Stimulated activated CD4-positive, alpha-beta T cell treated with anti-CD3 and anti-CD28 coated beads, TNF-alpha, amount 100 ng/mL, for 4 hours (primary cell): ENCODE data around the gene TRPV5.
A peak's percentile ranks its signal among the peaks of the same experiment; 100 is the strongest.

Experiments
- DNase-seq, 3 experiments: peaks; one replicate each; pipeline ENCODE4 v3.0.0-alpha.2; 2020; ENCODE audit warnings: low read depth in 3 of 3

TRPV5 gene

DNA sequence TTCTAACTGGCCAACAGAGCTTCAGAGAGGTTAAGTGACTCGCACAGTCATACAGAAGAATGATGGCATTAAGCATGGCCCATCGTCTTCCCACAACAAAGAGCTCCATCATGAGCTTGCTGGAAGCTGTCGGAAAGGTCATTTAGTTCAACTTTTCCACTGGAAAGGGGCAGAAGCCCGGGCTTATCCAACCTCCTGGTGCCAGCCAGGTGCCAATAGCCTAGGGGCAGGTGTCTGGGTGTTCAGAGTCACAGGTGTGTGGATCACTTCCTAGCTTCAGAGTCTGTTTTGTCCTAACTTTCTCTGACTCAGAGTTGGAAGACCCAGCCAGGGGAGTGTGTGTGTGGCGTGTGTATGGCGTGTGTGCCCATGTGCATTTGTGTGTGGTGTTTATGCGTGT lies 46.7 kb downstream of the TRPV5 start:
- DNase-seq, result no peak

DNA sequence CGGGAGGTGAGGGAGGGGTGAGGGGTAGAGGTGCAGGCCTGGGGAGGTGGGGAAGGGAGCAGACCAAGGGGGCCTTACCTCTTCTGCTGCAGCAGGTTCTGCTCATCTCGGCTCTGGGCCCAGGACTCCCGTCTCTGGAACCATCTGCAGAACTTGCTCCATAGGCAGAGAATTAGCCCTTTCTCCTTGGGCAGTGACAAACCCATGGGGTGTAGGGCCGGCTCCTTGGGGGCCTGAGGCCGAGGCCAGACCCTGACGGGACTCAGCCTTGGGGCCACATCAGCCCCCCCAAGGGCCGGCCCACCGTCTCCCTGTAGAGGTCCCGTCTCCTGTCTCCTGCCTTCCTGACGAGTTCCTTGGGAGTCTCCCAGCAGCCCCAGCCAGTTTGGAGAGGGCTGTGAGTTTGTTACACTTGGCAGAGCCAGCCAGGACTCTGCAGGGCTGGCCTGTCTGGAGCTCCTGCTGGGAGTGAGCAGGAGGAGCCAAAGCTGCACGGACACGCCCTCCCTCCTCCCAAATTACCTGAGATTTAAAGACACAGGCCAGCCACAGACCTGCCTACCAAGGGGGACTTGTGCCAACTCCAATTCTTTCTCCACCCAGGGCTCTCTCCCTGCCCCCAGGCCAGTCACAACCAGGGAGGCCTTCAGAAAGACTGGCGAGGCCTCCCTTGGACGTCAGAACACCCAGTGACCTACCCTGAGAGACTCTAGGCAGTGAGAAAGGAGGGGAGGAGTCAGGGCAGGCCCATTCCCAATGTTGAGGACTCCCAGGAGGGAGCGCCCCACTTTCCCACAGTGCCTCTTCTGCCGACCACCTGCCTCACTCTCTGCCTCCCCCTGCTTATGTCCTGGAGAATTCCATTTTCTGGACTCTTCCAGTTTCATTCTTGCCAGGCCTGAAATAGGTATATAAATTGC lies 48.0 kb downstream of the TRPV5 start, which contains the start of gene TRPV6:
TSS of gene TRPV6 (minus strand) at position 435 of the 920 bp plus-strand sequence.
- no peak for DNase-seq

DNA sequence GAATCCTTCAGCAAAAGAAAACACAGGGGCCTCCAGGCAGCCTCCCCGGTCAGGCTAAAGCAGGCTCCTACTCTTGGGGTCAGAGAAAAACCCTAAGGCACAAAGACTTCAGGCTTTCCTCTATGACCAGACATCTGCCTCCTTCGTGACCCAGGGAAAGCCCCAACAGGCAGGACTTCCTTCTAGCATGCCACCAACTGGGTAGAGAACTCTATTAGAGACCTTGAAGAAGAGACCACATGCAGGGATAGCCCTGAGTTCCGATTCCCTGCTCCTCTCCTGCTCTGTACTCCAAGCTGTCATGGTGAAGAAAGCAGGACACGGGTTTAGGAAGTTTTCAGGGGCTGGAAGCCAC lies 49.3 kb downstream of the TRPV5 start:
- DNase-seq, result no peak

DNA sequence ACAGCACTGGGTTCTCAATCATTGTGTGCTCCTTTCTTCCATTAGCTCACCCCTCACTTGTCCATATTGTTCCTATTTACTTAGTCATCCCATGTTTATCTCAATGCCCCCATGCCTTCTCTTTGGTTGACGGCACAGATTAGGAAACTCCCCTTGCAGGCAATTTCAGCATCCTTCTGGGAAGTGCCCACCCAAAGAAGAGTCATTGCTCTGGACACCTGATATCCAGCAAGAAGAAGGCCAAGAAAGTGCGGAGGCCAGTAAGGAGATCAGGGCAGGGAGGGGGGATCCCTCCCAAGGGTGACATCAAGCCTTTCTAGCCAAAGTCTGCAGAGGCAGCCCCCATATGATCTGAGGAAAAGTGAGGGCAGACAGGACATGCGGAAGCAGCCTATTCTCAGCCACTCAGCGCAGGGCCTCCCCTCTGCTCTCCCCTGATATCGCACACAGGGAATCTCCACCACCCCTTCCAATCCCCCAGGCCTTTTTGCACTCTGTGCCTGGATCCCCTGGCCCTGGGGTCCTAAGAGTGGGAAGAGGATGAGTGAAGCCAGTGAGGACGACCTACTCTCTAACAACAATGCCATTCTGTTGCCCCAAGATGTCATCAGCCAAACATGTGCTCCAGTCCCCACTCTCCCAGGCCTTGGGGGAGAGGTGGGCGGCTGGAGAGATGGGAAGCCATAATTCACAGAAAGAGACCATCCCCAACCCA lies 49.8 kb downstream of the TRPV5 start:
- no peak for DNase-seq

DNA sequence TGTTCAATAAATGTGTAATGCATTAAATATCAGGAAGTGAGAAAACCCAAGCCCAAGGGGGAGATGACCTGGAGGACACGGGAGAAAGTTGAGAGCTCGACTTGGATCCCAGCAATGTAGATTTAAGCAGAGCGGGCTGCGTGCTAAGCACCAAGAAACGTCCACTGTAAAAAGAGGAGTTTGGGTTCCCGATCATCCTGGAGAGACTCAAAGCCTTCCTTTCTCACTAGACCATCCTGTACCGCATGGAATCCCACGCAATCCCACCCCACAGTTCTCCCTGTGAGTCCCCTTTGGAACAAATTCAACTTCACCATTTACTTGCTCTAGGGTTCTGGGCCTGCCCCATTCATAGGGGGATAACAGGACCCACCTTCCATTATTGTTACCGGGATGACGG lies 50.4 kb downstream of the TRPV5 start:
- no peak for DNase-seq

DNA sequence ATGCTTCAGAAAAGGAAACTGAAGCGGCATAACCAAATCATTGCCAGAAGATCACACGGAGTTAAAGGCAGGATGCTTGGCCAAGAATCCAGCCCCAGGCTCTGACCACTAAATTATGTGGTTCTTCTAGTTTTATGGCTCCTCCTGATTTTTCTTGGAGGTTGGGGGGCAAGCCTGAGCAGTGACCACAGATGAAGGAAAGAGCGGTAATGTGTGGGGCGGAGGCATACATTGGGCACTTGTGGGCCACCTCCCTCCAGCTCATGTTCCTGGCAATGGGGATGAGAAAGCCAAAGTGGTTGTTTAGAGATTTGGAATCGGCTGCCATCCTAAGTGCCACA lies 51.2 kb downstream of the TRPV5 start:
- DNase-seq, result no peak

DNA sequence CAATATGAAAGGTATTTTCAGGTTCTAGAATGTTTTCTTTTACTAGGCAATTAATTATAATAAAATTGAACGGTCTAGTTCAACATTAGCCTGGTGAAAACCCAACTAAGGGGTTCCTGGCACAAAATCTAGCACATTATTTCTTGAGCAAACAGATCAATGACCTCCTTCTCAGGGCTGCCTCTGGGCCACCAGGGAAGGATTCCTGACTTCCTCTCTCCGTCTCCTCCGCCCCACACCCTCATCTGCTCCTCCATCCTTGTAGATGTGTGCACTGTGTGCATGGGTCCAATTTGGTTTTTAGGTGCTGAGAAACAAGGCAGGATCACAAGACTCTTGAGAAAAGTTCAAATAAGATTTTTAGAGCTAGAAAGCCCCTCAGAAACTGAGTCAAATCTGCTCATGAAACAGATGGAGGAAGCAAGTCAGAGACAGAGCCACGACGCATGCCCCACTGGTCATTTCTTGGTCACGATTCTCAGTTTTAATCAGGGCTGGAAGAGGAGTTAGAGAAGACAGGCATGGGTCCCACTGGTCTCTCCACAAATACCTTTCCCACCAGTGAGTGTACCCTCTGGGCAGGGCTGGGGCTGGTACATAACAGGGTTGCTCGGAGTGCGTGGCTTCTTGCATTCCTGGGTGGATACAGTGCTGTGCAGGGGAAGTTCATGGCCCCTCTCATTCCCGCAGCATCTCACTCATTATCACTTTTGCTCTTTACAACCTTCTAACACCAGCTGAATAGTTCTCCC lies 51.8 kb downstream of the TRPV5 start:
- no peak for DNase-seq

DNA sequence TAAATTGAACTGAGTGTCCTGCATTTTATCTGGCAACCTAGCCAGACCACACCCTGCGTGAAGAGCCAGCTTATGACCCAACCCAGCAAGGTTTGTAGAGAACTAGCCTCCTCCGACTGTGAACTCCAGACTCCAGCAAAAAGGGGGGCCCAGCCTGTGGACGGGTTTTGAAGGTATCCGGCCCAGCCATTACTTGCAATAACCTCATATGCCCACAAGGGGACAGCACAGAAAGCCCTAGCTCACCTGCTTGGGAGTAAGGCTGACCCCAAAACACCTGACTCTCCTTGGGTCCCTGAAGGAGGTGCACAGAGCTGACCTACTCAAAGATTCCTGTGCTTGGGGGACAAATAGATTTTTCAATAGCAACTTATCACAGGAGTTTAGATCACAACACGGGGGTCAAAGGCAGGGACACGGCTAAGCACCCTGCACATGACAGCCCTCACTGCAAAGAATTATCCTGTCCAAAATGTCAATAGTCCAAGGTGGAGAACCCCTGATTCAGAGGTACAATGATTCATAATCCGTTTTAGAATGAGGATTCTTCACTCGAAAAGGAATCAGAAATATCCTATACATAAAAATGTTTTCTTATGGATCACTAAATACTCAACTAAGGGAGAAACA lies 52.6 kb downstream of the TRPV5 start:
- DNase-seq, result peak in 1 of 3 experiments; percentile 17

DNA sequence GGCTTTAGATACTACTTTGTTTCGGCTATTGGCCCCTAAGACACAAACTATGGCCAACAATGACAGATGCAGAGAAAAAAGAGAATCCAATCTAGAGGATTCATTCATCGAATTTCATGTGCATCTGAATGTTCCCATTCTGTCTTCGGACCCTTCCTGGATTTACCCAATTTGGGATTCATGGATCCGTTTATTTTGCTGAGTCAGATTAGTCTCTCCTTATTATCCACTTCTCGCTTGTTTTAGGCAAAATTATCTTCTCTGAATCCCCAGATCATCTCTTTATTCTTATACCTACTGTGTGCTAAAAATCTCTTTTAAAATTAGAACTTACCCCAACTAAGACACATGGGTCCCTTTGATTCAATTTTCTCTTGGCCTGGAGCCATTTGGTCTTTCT lies 54.5 kb downstream of the TRPV5 start:
- DNase-seq, result no peak

DNA sequence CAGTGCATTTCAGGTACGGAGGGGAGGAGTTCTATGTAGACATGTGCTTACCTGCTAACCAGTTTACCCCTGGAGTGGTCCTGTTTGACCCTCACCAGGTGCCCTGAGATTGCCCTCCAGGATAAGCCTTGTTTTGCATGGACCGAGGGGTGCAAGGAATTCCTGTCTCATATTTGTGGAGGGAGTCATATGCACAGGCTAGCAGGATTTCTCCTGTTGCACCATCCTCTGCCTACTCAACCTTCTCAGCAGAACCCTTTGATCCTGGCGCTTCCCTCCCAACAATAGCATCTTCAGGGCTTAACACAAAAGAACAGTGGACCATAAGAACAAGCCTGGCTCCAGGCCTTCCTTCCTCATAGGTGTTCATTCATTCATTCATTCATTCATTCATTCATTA lies 55.2 kb downstream of the TRPV5 start:
- DNase-seq, result no peak

DNA sequence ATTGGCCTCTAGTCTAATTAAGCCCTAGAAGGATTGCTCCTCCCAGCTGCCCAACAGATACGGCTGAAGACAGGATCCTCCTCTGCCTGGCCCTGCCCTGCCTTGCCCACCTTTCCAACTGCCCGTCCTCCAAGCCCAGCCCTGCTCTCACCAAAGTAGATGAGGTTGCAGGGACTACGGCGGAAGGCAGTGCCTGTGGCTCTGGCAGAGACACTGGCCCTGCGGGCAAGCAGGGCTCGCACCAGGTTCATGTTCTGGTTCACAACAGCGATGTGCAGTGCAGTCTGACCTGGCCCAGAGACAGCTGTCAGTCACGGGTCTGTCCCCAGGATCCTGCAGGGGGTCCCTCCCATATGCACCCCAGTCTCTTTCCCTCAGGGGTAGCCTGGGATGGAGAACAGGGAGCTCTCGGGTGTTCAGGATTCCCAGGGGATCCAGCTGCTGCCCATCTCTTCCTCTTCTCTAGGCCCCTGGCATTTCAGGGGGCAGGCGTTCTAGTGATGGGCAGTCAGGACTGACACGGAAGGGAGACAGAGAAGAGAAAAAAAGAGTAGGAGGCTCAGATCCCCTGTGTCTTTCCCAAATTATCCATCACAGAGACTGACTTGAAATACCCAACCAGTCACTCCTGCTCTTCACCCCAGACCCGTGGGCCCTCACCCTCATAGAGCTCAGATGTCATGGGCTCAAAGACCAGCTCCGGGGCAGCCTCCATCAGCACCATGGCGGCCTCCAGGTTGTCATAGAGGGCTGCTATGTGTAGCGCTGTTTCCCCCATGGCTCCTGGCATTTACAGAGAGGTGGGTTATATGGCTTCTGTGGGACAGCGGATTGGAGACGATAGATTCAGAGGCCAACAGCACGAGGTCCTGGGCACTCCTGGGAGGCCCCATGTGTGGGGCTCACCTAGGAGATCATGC lies 56.3 kb downstream of the TRPV5 start:
- DNase-seq, result no peak

DNA sequence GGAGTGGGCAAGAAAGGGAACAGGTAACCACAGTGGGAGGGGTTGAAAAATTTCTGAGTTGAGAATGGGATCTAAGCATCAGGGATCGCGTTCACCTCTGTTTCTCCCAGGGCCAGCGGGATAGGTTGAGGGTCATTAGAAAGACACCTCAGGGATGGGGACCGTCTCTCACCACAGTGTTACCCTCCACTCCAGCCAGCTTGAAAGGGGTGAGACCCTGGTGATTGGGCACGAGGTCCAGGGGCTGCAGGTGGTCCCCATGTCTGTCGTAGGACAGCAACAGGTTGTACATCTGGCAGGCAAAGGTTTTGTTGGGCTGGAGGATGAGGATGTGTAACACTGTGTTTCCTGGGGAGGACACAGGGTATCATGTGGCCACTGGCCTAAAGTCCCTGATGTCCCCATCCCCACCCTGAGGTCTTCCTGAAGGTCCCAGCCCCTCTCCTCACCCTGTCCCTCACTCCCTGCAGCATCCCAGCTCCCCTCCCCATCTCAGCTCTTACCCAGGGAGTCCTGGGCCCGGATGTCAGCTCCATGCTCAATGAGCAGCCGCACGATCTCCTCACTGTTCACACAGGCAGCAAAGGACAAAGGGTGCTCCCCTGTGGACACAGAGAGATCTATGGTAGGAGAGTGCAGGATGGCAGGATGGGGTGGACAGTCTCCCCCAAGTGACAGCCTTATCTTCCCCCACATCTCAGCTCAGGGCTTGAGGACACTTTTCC lies 57.1 kb downstream of the TRPV5 start:
- DNase-seq, result no peak

DNA sequence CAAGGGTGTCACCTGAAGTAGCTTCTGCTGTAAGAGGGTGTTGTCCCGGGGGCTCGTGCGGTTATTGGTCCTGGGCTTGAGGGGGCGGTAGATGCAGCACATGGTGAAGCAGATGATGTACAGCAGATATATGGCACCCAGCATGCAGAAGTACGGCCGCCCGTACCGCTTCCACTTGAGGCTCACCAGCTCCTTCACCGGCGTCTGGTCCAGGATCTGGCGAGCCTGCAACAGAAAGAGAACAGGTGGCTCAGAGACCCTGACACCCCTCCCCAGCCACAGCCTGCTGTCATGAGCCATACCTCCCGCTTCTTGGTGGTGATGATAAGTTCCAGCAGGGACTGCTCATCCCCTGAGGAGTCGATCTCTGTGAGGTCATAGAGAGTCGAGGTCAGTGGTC lies 58.1 kb downstream of the TRPV5 start:
- DNase-seq, result no peak

DNA sequence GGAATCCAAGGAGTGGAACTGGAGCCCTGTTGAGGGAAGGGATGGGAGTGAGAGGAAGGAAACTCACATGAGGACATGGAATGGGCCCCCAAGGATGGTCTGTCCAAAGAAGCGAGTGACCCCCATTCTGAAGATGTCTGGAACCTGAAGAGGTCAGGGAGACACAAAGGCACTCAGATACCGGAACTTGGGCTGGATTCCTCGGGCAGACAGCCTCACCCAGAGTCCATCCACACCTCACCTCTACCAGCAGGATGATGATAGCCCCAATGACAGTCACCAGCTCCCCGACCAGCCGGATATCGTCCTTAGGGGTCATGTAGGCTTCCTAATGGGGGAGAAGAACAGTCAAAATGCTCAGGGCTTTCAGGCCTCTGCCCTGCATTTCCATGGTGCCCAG lies 58.7 kb downstream of the TRPV5 start:
- DNase-seq, result no peak

DNA sequence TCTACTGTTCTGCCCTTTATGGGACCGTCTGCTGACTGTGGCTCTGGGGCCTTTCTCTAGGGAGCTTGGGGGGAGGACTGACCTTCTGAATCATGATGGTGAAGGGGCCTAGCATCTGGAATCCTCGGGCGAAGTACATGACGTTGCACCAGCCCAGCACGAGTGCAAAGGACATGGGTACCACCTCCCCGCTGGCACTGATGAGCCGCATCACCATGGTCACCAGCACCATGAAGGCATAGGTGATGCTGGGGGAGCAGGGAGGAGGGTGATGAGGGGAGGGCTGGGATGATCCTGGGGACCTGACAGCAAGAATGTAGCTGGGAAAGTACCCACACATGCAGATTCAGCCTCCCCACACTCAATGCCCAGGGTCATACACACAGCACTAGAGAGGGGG lies 59.1 kb downstream of the TRPV5 start:
- no peak for DNase-seq

DNA sequence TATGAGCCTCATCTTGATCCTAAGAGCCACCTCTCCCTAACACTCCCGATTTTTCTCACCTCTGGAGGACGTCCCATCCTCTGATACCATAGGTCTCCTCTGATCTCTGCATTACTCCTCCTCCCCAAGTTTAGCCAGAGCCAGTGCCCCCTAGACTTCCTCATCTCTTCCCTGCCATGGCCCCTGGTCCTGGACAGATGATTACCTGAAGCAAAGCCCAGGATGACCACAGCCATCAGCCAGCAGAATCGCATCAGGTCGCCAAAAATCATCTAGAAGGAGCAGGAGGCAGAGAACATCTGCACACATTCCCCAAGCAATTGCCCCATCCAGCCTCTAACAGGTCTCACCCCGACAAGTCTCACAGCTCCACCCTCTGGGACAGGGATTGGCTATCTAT lies 59.7 kb downstream of the TRPV5 start:
- DNase-seq, result no peak

DNA sequence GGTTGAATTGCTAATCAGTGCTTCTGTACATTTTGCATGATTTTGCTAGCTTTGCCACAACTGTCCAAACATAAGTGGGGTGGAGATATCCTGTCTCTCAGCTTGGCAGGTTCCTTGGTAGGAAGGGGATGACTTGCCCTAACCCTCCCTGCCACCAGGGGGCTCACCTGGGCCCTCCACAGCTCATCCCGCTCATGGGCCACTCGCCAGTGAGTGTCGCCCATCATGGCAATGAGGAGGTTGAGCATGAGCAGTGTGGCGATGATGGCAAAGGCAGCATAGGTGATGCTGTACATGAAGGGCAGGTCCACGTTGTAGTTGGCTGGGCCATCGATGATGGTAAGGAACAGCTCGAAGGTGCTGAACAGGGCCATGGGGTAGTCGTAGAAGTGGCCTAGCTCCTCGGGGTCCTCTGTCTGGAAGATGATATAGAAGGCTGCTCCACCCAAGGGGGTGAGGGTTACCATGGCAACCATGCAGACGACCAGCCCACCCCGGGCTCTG lies 60.2 kb downstream of the TRPV5 start:
- DNase-seq, result no peak

DNA sequence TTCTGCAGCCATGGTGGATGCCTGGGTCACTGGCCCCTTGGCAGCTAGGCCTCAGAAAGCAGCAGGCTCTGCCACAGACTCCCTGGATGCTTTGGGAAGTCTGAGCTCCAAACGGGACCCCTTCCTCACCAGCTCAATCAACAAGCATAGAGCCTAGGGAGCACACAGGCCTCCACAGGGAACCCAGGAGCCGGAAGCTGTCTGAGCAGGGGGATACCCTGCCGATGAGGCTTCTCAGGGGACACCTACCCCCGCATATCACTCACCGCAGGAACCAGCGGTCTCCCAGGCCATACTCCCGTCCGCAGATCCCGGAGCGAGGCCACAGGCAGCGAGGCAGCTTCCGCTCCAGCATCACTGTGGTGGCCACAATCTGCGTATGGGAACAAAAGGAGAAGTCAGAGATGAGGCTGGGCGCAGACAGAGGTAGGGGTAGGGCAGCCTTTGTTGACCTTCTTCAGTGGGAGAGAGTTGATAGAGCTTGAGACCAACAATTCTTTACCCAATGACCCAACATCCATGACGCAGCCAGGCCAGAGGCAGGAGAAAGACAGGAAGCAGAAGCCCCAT lies 61.4 kb downstream of the TRPV5 start:
- DNase-seq, result no peak

DNA sequence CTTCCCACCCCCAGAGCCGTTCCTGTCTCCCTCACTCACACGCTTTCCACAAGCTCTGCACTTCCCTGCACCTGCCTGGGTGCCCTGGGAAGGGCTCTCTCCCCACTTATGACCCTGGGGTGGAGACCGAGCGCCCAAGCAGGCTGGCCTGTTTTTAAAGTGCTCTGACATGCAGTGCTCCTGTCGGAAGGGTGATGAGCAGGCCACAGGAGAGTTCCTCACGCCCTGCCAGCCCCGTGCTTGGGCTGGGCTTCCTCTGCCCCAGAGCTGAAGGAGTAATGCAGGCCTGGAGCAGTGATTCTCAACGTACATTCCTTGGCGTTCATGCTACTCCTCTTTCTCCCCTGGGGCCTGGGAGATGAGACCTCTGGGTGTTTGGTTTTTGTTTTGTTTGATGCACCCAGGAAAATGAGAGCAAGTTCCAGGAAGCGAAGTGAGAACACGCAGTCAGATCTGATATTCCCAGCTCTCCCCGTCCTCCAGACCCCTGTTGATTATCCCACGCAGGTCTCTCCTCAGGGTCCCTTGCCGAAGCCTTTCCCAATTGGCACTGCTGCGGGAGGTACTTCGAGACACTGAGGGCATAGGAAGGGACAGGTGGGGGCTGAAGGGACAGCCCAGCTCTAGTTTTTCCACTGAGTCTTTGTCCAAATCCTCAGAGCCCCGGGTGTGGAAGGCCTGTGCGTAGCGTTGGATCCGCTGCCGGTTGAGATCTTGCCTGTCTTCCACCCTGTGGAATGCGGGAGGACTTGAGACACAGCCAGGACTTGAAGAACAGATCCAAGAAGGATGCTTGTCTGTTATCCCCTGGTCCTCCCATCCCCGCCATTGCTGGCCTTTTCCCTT lies 62.1 kb downstream of the TRPV5 start:
- no peak for DNase-seq
